GM19193 (cell line): ENCODE results near the gene LHB.
"Not testable (repeated sequence)": the region's sequence is repeated elsewhere in the genome, so short reads cannot be mapped to it uniquely, and the experiment has no call there.

Experiments used
- POLR2A ChIP-seq: IDR thresholded peaks from 4 replicates; pipeline ENCODE4 v1.6.1; 2011; ENCODE audit not compliant: insufficient read depth, insufficient read length; ENCODE audit errors: extremely low read depth

Gene LHB

DNA sequence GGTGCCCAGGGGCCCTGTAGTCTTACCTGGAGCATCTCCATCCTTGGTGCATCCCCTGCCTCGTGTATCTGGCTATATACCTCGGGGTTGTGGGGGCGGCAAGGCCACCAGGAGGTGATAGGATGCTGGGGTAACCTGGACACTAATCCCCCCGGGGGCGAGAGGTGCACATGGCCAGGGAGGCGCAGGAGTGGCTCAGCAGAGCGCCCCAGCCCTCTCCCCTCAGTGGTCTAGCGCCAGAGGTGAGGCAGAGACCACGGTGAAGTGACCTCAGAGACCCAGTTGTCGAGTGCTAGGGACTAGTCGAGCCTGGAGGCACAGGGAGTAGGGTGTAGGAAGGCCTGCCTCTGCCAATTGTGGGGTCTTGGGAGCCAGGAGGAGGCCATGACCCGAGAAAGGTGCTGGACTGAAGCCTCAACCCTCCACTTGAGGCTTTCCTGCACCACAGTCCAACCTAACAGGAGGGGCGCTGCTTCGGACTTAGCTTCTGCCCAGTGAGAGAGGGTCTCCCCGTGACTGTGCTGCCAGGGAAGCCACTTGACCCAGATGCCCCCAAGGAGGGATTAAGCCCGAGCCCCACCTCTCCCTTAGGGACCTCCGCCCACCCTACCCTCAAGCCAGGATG is at the start of gene LHB:
Gene LHB, minus strand, starts transcription at position 51 of the 625 bp plus-strand sequence. Its CDS starts 10 bp downstream, at position 41.
- TF ChIP-seq POLR2A: peak; percentile 14

- TF ChIP-seq POLR2A: no peak
Measured at GRCh38 chr19:49065905-49066512, 49.1 kb upstream of the LHB start.

DNA sequence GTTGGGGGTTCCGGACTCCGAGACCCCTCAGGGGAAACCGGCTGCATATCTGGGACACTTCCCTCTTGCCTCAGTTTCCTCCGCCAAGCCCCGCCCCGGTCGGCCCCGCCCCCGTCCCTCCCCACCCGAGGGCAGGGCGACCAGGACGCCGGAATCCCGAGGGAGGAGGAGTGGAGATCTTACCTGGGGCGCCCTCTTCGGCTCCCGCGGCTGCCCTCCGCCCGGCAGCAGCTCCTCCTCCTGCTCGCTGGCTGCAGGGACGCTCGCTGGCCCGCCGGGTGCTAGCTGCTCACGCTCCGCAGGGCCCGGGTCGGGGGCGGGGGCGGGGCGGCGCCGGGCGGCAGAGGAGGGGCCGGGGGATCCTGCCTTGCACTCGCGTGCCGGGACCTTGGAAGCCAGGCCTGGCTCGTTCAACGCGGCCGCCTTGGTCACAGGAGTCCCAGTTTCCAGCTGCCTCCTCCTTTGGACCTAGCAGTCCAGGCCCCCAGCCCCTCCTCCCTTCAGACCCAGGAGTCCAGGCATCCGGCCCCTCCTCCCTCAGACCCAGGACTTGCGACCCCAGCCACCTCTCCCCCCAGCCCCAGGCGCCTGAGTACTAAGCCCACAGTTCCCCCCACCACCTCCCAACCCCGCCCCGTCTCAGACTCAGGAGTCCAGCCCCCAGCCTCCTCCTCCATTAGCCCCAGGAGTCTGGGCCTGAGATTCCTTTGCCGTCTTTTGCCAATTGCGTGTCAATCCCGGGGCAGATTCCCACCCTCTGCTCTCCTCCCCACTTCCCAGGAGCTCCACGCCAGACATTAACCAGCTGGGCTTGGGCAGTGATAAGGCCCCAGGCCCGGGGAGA is 48.1 kb upstream of the LHB start, which contains the start of gene NTF4:
Gene NTF4, minus strand, starts transcription at position 51 of the 844 bp plus-strand sequence. CDS start 2,821 bp downstream, outside the sequence.
- TF ChIP-seq POLR2A: no peak

- no peak for TF ChIP-seq POLR2A
Measured at GRCh38 chr19:49064029-49064629, 47.2 kb upstream of the LHB start.

DNA sequence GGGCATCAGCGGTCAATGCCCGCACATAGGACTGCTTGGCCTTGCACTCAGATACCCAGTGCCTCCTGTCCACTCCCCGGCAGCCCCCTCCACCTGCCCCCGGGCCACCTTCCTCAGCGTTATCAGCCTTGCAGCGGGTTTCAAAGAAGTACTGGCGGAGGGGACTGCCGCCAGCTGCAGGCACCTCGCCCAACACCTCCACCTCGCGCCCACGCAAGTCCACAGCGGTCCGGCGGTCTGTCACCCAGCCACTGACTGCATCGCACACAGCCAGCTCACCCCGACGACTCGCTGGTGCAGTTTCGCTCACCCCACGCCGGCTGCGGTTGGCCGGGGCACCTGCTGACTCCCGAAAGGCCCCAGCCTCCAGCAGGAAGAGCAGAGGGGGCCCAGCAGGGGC is 44.6 kb upstream of the LHB start:
- TF ChIP-seq POLR2A: no peak

DNA sequence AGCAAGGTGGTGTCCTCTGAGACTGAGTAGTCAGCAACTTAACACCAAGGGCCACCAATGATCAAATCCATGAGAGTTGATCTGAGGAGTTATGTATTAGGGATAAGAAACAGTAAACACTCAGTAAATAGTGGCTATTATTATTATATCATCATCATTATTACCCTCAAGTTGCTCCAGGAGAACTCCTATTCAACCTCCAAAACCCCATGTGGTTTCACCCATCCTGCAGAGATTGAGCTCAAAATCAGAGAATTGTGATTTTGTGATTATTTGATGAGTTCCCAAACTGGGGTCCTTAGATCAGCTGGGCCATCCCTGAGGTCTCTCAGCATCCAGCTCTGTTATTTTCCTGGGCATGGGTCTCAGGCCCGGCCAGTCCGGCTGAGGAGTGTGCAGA is 44.1 kb upstream of the LHB start:
- no peak for TF ChIP-seq POLR2A

DNA sequence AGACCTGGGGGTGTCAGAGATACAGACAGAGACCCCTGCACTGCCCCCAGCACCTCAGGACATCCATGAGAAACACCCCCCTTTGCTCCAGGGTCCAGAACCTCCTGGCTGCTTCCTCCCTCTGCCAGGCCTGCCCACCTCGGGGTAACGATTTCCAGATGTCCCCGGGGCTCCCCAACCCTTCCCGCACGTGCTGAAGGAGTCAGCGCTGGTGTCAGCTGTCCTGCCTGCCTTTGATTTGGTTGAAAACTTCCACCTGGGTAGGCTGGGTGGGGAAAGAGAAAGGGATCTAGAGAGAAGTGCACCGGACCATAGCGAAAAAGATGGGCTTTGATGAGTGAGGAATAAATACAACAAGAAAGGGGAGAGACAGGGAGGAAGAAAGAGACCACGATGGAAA is 42.2 kb upstream of the LHB start:
- TF ChIP-seq POLR2A: no peak

DNA sequence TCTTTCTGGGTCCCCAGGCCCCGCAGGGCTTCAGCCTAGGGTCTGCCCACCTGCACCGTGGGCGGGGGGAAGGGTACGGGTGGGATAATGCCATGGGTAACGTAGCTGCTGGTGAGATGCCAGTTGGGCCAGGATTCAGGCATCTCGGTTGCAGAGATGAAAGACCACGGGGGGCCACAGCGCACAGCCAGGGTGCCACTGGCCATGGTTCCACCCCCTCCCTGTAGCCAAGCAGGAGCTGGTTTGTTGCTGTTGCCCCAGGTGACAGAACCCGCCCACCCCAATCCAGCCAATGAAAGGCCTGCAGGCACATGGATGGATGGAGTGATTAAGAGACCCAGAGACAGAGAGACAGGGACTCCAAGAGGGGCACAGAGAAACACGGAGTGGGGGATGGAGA is 41.7 kb upstream of the LHB start:
- no peak for TF ChIP-seq POLR2A

- no peak for TF ChIP-seq POLR2A
Measured at GRCh38 chr19:49057636-49058234, 40.8 kb upstream of the LHB start, which contains the start of gene CGB7. Gene CGB7, minus strand, starts transcription at chr19:49057749. Its CDS starts 2,374 bp downstream, at chr19:49055375.

DNA sequence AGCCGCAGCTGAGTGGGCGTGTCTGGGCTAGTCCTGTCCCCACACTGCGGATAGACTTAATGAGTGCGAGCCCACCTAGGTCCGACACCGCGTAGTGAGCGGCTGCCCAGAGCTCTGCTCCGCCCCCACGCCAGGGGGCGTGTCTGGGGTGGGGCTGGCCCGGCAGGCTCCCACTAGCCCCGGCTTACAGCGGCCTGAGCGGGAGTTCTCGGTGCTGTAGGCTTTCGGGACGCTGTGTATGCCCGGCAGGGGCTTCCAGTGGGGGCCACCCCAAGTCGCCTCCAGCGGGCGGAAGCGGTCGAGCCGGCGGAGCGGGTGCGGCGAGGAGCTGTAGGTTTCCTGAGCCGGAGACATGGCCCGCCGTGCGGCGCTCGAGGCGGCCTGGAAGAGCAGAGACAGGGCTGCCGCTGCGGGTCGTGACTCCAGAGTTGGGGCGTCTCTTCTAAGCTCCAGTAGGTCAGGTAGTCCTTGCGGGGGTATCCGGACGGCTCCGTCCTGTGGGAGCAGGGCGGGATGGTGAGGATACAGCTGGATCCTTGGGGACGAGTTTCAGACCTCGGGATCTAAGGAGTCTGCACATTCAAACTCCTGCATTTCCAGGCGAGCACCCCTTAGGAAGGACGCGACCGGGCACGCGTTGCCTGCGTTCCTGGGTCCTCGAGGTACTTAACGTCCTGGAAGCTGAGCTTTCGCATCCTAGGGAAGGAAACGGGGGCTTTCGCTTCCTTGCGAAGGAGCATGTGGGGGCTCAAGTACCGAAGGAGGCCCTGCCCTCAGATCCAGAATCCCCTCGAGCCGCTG is 39.4 kb upstream of the LHB start:
- no peak for TF ChIP-seq POLR2A

DNA sequence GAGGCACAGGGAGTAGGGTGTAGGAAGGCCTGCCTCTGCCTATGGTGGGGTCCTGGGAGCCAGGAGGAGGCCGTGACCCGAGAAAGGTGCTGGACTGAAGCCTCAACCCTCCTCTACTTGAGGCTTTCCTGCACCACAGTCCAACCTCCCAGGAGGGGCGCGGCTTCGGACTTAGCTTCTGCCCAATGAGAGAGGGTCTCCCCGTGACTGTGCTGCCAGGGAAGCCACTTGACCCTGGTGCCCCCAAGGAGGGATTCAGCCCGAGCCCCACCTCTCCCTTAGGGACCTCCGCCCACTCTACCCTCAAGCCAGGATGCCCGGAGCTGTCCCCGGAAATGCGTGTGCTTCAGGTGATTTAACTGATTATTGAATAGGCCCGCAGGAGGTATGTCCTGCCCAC is 32.1 kb upstream of the LHB start, which contains the start of gene CGB8:
Gene CGB8, minus strand, starts transcription at position 101 of the 400 bp plus-strand sequence. CDS start 372 bp downstream, outside the sequence.
- not testable (repeated sequence) for TF ChIP-seq POLR2A

GRCh38 chr19:49043548-49043947 is 26.7 kb upstream of the LHB start, which contains the start of gene CGB5:
Gene CGB5, plus strand, starts transcription at chr19:49043848. Its CDS starts 362 bp downstream, at chr19:49044210.
- not testable (repeated sequence) for TF ChIP-seq POLR2A

DNA sequence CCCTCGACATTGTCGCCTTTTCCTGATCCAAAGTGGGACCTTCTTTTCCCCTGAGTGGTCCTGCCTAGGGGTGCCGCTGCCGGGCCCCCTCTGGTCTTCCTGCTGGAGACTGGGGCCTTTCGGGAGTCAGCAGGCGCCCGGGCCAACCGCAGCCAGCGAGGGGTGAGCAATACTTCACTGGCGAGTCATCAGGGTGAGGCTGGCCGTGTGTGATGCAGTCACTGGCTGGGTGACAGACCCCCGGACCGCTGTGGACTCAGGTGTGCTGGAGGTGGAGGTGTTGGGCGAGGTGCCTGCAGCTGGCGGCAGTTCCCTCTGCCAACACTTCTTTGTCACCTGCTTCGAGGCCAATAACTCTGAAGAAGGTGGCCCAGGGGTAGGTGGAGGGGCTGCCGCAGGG is 25.3 kb upstream of the LHB start:
- no peak for TF ChIP-seq POLR2A

GRCh38 chr19:49036815-49037214 is 19.9 kb upstream of the LHB start, which contains the start of gene CGB1:
Gene CGB1, minus strand, starts transcription at chr19:49036895. Its CDS starts 184 bp downstream, at chr19:49036711.
- not testable (repeated sequence) for TF ChIP-seq POLR2A

GRCh38 chr19:49031642-49032301 is 14.9 kb upstream of the LHB start, which contains the start of gene CGB2:
Gene CGB2, plus strand, starts transcription at chr19:49031890. Its CDS starts 206 bp downstream, at chr19:49032096.
- TF ChIP-seq POLR2A: not testable (repeated sequence)
